NCI-H748 treated with DMSO at 0.1 percent for 48 hours (cell line): ENCODE data around the gene LACTBL1.
"Not testable (repeated sequence)": the region's sequence is repeated elsewhere in the genome, so short reads cannot be mapped to it uniquely, and the experiment has no call there.

ENCODE experiments used
- DNase-seq: peaks from one replicate; lab custom pipeline; 2025; lab: John Stamatoyannopoulos, UW

The LACTBL1 gene

GRCh38 chr1:22972760-22973159, at the start of gene LACTBL1:
LACTBL1 (minus strand) TSS chr1:22972866; CDS start chr1:22972316, 550 bp downstream.
- DNase-seq, result no peak

GRCh38 chr1:23021834-23022233, 49.2 kb upstream of the LACTBL1 start:
- no peak for DNase-seq

GRCh38 chr1:23020706-23021405, 48.2 kb upstream of the LACTBL1 start:
- DNase-seq, result no peak

- no peak for DNase-seq
Observed at GRCh38 chr1:23019863-23020625, 47.4 kb upstream of the LACTBL1 start.

GRCh38 chr1:23019094-23019862, 46.6 kb upstream of the LACTBL1 start, which contains the start of gene KDM1A:
KDM1A (plus strand) TSS chr1:23019468; CDS start chr1:23019597, 129 bp downstream.
- DNase-seq, result peak; percentile 88

- no peak for DNase-seq
Observed at GRCh38 chr1:23018661-23019093, 46.0 kb upstream of the LACTBL1 start.

GRCh38 chr1:23013657-23014056, 41.0 kb upstream of the LACTBL1 start:
- peak; percentile 47 for DNase-seq

GRCh38 chr1:23010025-23010424, 37.4 kb upstream of the LACTBL1 start:
- DNase-seq, result not testable (repeated sequence)

- DNase-seq, result no peak
Observed at GRCh38 chr1:23008901-23009300, 36.2 kb upstream of the LACTBL1 start.

- no peak for DNase-seq
Observed at GRCh38 chr1:23007106-23007505, 34.4 kb upstream of the LACTBL1 start.

- not testable (repeated sequence) for DNase-seq
Observed at GRCh38 chr1:23004769-23005168, 32.1 kb upstream of the LACTBL1 start.

- no peak for DNase-seq
Observed at GRCh38 chr1:23004112-23004511, 31.4 kb upstream of the LACTBL1 start.

- not testable (repeated sequence) for DNase-seq
Observed at GRCh38 chr1:23002218-23002617, 29.6 kb upstream of the LACTBL1 start.

GRCh38 chr1:23000133-23000532, 27.5 kb upstream of the LACTBL1 start:
- DNase-seq, result not testable (repeated sequence)

- DNase-seq, result not testable (repeated sequence)
Observed at GRCh38 chr1:22997528-22997927, 24.9 kb upstream of the LACTBL1 start.

- DNase-seq, result no peak
Observed at GRCh38 chr1:22995774-22996173, 23.1 kb upstream of the LACTBL1 start.

- not testable (repeated sequence) for DNase-seq
Observed at GRCh38 chr1:22993220-22993795, 20.6 kb upstream of the LACTBL1 start.

GRCh38 chr1:22992384-22992783, 19.7 kb upstream of the LACTBL1 start:
- DNase-seq, result not testable (repeated sequence)

- no peak for DNase-seq
Observed at GRCh38 chr1:22983944-22984343, 11.3 kb upstream of the LACTBL1 start.

- DNase-seq, result not testable (repeated sequence)
Observed at GRCh38 chr1:22980471-22980790, 7.8 kb upstream of the LACTBL1 start.

- no peak for DNase-seq
Observed at GRCh38 chr1:22978299-22978698, 5.6 kb upstream of the LACTBL1 start.
